ENCODE data around the gene ATP6V0C. TPM values are rescaled to one million over a fixed set of nuclear protein-coding genes. Genes with fewer than 3 reads are reported as not detected.

Gene ATP6V0C
- total and polyA plus RNA-seq, 4 donors: 17.6 to 132 (median 60.6) TPM

GRCh38 chr16:2472488-2472864 is 41.3 kb upstream of the ATP6V0C start:
- WGBS: 86% methylated on average over 27 of the region's 27 CpGs
- H3K27ac ChIP-seq (ENCODE audit: low read depth in 1 of 2, low read length in 2 of 2): peak overlapping the region in 1 of 2 donors; percentile 74
- H3K9ac ChIP-seq (ENCODE audit: low read depth in 1 of 2, low read length in 2 of 2): no peak overlapping the region
- H3K9me3 ChIP-seq (ENCODE audit: control insufficient read depth in 4 of 4, low read length in 3 of 4): no peaks in the 10 kb centered on the region
- peaks cover 47 to 81% (median 63%) of the 10 kb centered on the region in 4 donors for H3K4me1 ChIP-seq (ENCODE audit: control insufficient read depth in 4 of 4, insufficient read depth in 4 of 4, low read length in 3 of 4)
- no peak overlapping the region for H3K4me3 ChIP-seq (ENCODE audit: low read depth in 1 of 3, low read length in 3 of 3)
- no peaks in the 10 kb centered on the region for H3K36me3 ChIP-seq (ENCODE audit: control insufficient read depth in 4 of 4, insufficient read depth in 3 of 4, low read depth in 1 of 4, low read length in 3 of 4)
- no peaks in the 10 kb centered on the region for H3K27me3 ChIP-seq (ENCODE audit: control insufficient read depth in 4 of 4, insufficient read depth in 4 of 4, low read length in 3 of 4)
- no peak for DNase-seq (ENCODE audit: low spot score)
- no peak for TF ChIP-seq HNF4G (IDR thresholded peaks at IDR 0.05)
- TF ChIP-seq RAD21 (IDR thresholded peaks at IDR 0.05): no peak
- no peak for TF ChIP-seq FOXA2 (IDR thresholded peaks at IDR 0.05)
- TF ChIP-seq YY1 (IDR thresholded peaks at IDR 0.05): no peak
- no peak for TF ChIP-seq TAF1 (conservative IDR thresholded peaks at IDR 0.05)
- no peak for TF ChIP-seq GABPA (IDR thresholded peaks at IDR 0.05 in 1 of 2, conservative IDR thresholded peaks at IDR 0.05 in 1 of 2)
- no peak for TF ChIP-seq EGR1 (IDR thresholded peaks at IDR 0.05; ENCODE audit: low read depth in 2 of 2)
- no peak for TF ChIP-seq JUND (IDR thresholded peaks at IDR 0.05)
- TF ChIP-seq RXRA (IDR thresholded peaks at IDR 0.05): no peak
- TF ChIP-seq, protein P1, sequence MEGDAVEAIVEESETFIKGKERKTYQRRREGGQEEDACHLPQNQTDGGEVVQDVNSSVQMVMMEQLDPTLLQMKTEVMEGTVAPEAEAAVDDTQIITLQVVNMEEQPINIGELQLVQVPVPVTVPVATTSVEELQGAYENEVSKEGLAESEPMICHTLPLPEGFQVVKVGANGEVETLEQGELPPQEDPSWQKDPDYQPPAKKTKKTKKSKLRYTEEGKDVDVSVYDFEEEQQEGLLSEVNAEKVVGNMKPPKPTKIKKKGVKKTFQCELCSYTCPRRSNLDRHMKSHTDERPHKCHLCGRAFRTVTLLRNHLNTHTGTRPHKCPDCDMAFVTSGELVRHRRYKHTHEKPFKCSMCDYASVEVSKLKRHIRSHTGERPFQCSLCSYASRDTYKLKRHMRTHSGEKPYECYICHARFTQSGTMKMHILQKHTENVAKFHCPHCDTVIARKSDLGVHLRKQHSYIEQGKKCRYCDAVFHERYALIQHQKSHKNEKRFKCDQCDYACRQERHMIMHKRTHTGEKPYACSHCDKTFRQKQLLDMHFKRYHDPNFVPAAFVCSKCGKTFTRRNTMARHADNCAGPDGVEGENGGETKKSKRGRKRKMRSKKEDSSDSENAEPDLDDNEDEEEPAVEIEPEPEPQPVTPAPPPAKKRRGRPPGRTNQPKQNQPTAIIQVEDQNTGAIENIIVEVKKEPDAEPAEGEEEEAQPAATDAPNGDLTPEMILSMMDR (IDR thresholded peaks at IDR 0.05; ENCODE audit: low read depth, low read length, missing input control): no peak
- TF ChIP-seq ZBTB33 (IDR thresholded peaks at IDR 0.05): no peak
- TF ChIP-seq SP1 (IDR thresholded peaks at IDR 0.05): no peak
- TF ChIP-seq FOXA1 (IDR thresholded peaks at IDR 0.05): no peak
- TF ChIP-seq HNF4A (conservative IDR thresholded peaks at IDR 0.05): no peak
- no peak for TF ChIP-seq MAX (IDR thresholded peaks at IDR 0.05)
- no peak for TF ChIP-seq ATF3 (IDR thresholded peaks at IDR 0.05)

GRCh38 chr16:2472885-2473445 is 40.8 kb upstream of the ATP6V0C start:
- Histone ChIP-seq H3K9me3 (ENCODE audit: control insufficient read depth in 4 of 4, low read length in 3 of 4) (no peaks in the 10 kb centered on the region), H3K27ac (ENCODE audit: low read depth in 1 of 2, low read length in 2 of 2) (no peak overlapping the region), H3K36me3 (ENCODE audit: control insufficient read depth in 4 of 4, insufficient read depth in 3 of 4, low read depth in 1 of 4, low read length in 3 of 4) (no peaks in the 10 kb centered on the region), H3K4me3 (ENCODE audit: low read depth in 1 of 3, low read length in 3 of 3) (no peak overlapping the region), H3K4me1 (ENCODE audit: control insufficient read depth in 4 of 4, insufficient read depth in 4 of 4, low read length in 3 of 4) (peaks cover 42 to 81% (median 62%) of the 10 kb centered on the region in 4 donors), H3K9ac (ENCODE audit: low read depth in 1 of 2, low read length in 2 of 2) (no peak overlapping the region), H3K27me3 (ENCODE audit: control insufficient read depth in 4 of 4, insufficient read depth in 4 of 4, low read length in 3 of 4) (no peaks in the 10 kb centered on the region)
- 68% methylated on average over 14 of the region's 14 CpGs for WGBS
- no peak for DNase-seq (ENCODE audit: low spot score)
- TF ChIP-seq EGR1 (IDR thresholded peaks at IDR 0.05; ENCODE audit: low read depth in 2 of 2): no peak

Measured in liver (tissue), 9 donors.